Esophagus (tissue), 2 donors: ENCODE data around the gene SLC24A3. TPM values are rescaled to one million over a fixed set of nuclear protein-coding genes. Genes with fewer than 3 reads are reported as not detected.
A peak's percentile ranks its signal among the peaks of the same experiment; 100 is the strongest.

Source experiments
- H3K27ac ChIP-seq, 2 donors: one replicate each; pipeline ENCODE4 v1.5.1; 2013; ENCODE audit warnings: low read depth in 2 of 2, mild to moderate bottlenecking in 2 of 2, inconsistent platforms in 1 of 2, low read length in 1 of 2, moderate library complexity in 1 of 2
- H3K27me3 ChIP-seq, 2 donors: one replicate each; pipeline ENCODE4 v1.6.1; 2013; ENCODE audit warnings: low read length in 2 of 2, control low read depth in 1 of 2, mild to moderate bottlenecking in 1 of 2; ENCODE audit not compliant: insufficient read depth in 2 of 2, control insufficient read depth in 1 of 2
- H3K36me3 ChIP-seq, 2 donors: one replicate each; pipeline ENCODE4 v1.6.1; 2013; ENCODE audit warnings: low read length in 1 of 2; ENCODE audit not compliant: control insufficient read depth in 2 of 2, insufficient read depth in 2 of 2
- H3K4me1 ChIP-seq, 2 donors: one replicate each; pipeline ENCODE4 v1.6.1; 2013; ENCODE audit warnings: low read length in 1 of 2; ENCODE audit not compliant: control insufficient read depth in 2 of 2, insufficient read depth in 2 of 2
- H3K4me3 ChIP-seq, 2 donors: one replicate each; pipeline ENCODE4 v1.5.1; 2013; ENCODE audit warnings: low read length in 2 of 2, mild to moderate bottlenecking in 2 of 2, low read depth in 1 of 2, moderate library complexity in 1 of 2
- H3K9me3 ChIP-seq, 2 donors: one replicate each; pipeline ENCODE4 v1.6.1; 2013; ENCODE audit warnings: mild to moderate bottlenecking in 2 of 2, low read depth in 1 of 2, low read length in 1 of 2, moderate library complexity in 1 of 2; ENCODE audit not compliant: control insufficient read depth in 2 of 2, insufficient read depth in 1 of 2
- WGBS, 2 donors: extraction: QIAGEN DNeasy Blood & Tissue Kit; methylation state at CpG; one replicate each; pipeline ENCODE4 v1.1.7; 2013; 5-methylcytosine and 5-hydroxymethylcytosine counted together
- polyA plus RNA-seq, 2 donors: library from polyadenylated mRNA; stranded (reverse); fragments of 200-250 nt; gene quantifications; one replicate each; pipeline ENCODE4 v1.2.3, GENCODE V29; 2013
- donor health status: healthy with polysubstance abuse.
- donor health status: Bipolar disorder and iron deficiency.

SLC24A3 gene
- polyA plus RNA-seq, 2 donors: 6.5 to 7.3 TPM

DNA sequence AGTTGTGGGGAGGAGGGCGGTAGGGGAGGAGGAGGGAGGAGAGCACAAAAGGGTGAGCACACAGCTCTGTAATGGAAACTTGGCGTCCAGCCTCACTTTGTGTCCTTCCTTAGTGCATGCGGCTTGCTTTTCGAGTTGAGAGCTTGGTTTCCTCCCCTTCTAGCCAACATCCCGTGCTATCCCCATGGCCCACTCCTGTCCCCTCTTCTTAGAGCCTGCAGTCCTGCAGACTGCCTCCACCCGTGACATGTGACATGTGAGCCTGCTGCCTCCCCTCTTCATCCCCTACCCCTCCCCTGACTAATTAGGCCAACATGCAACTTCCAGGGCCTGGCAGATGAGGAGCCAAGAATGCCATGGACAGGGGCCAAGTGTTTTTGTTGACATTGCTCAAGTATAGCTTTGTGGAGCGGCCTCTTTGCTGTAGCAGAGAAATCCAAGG is 63.2 kb downstream of the SLC24A3 start:
- Histone ChIP-seq H3K36me3 (no peaks in the 10 kb centered on the region), H3K4me1 (peaks cover 0 to 5% of the 10 kb centered on the region in 2 donors), H3K9me3 (no peaks in the 10 kb centered on the region), H3K27ac (peak overlapping the region; percentile 40 to 47), H3K4me3 (no peak overlapping the region), H3K27me3 (no peaks in the 10 kb centered on the region)
- 26% methylated on average over 7 of the region's 7 CpGs for WGBS, 2 donors

DNA sequence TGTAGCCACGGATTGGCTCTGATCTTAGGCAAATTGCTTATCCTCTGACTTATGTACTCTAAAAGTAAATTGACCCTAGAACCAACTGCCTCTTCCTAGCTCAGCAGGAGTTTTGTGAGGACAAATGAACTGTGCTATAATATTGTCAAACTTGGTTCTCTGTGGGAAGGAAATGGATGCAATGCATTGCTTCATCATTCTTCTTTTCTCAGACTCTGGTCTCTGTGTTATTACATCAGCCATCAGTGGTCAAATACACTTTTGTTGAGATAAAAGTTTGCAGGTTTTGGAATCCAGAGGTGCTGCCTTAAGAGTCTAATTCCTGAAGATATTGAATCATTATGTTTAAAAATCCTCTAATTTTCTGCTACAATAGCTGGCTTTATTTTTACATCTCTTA is 64.9 kb downstream of the SLC24A3 start:
- Histone ChIP-seq H3K4me1 (peaks cover 0 to 5% of the 10 kb centered on the region in 2 donors), H3K36me3 (no peaks in the 10 kb centered on the region), H3K27me3 (no peaks in the 10 kb centered on the region), H3K9me3 (no peaks in the 10 kb centered on the region), H3K4me3 (no peak overlapping the region), H3K27ac (no peak overlapping the region)
- WGBS, 2 donors: 78 to 85% methylated on average over 1 of the region's 1 CpG

DNA sequence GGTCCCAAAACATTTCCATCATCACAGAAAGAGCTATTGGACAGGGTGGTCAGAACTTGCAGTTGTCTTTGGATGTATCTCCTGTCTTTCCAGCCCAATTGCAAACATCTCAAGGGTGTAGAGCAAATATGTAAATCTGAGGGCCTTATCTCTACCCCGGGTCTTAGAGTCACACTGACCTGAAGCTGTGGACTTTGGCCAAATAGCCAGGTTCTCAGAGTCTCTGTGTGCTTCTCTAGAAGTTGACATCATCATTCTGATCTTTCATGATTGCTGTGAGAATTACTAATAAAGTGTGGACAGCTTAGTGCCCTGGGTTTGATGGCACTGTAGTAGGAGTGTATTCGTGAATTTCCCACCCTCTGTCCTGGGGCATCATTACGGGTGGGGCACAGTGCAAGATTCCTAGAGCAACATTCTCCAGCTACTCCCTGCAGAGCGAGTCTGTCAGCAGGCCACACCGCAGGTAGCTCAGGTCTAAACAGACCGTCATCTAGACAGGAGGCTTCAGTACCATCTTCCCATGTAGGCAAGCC is 71.1 kb downstream of the SLC24A3 start:
- peaks cover 0 to 3% of the 10 kb centered on the region in 2 donors for H3K4me1 ChIP-seq
- no peaks in the 10 kb centered on the region for H3K9me3 ChIP-seq
- H3K4me3 ChIP-seq: no peak overlapping the region
- no peaks in the 10 kb centered on the region for H3K27me3 ChIP-seq
- no peaks in the 10 kb centered on the region for H3K36me3 ChIP-seq
- no peak overlapping the region for H3K27ac ChIP-seq
- 69 to 71% methylated on average over 6 of the region's 6 CpGs for WGBS, 2 donors

DNA sequence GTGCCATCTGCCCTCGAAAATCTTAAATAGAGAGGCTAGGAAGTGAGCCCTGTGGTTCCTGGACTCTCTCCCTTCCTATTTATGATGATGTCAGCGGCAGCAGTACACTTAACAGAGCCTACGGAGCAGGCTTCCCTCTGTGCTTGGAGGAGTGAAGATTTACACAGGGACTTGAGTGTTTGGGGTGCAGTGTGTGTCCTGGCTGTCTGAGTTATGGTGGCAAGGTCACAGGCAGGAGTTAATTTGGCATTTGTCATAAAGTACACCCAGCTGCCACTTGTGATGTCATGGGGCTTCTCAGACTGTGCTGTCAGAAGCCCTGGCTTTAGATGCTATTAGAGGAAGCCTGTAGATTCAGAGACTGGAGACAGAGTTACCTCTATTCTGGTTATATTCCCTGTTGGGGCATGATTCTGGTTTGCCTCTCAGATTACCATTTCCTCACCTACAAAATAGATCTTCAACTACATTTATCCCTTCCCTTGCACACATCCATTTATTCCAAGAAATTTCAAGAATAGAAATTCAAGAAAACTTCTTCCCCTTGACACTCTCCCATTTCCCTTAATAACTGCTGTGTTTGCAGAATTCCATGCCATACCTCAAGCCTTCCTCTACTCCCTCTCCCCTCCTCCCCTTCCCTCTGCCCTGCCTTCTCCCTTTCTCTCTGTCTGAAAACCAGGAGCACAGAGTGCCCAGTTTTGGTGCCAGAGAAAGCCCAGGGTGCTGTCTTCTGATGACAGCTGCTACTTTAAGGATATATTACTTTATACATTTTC is 72.1 kb downstream of the SLC24A3 start:
- Histone ChIP-seq H3K27ac (peak overlapping the region in 1 of 2 donors; percentile 34), H3K4me1 (peaks cover 0 to 4% of the 10 kb centered on the region in 2 donors), H3K9me3 (no peaks in the 10 kb centered on the region), H3K27me3 (no peaks in the 10 kb centered on the region), H3K4me3 (no peak overlapping the region), H3K36me3 (no peaks in the 10 kb centered on the region)
- WGBS, 2 donors: 60 to 65% methylated on average over 3 of the region's 3 CpGs

DNA sequence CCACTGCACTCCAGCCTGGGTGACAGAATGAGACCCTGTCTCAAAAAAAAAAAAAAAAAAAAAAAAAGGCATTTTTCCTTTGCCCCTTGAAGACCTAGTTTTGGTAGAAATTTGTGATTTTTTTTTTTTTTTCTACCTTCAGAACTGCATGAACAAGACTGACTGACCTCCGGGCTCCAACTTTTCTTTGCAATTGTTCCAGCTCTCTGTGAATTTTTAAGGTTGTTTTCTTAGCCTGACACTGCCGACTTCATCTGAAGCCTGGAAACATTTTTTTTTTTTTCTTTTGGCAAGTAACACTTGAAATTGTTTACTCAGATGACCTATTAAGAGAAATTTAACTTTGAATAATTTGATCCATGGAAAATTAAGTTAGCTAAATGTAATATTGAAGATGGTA is 73.0 kb downstream of the SLC24A3 start:
- Histone ChIP-seq H3K27me3 (no peaks in the 10 kb centered on the region), H3K27ac (no peak overlapping the region), H3K9me3 (no peaks in the 10 kb centered on the region), H3K36me3 (no peaks in the 10 kb centered on the region), H3K4me3 (no peak overlapping the region), H3K4me1 (peaks cover under 1 to 8% of the 10 kb centered on the region in 2 donors)
- WGBS, 2 donors: 33 to 47% methylated on average over 2 of the region's 2 CpGs

DNA sequence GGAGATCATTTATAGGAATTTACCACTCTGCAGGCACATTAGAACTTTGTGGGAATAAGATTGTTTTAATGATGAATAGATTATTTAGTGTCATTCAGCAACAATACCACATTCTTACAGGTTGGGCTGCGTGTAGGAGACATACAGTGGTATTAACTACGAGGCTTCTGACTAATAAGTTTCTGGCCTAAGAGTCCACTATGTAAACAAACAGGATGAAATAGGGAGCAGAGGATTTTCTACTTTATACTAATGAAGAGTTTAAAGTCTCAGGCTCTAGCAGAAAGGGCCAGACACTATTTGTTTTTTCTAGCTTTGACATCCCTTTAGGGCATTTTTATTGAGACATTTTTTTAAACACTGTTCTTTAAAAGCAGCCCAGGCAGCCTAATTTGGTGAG is 75.6 kb downstream of the SLC24A3 start:
- 19 to 42% methylated on average over 2 of the region's 2 CpGs for WGBS, 2 donors
- H3K27ac ChIP-seq: no peak overlapping the region
- no peaks in the 10 kb centered on the region for H3K9me3 ChIP-seq
- H3K36me3 ChIP-seq: no peaks in the 10 kb centered on the region
- H3K27me3 ChIP-seq: no peaks in the 10 kb centered on the region
- peaks cover 6 to 18% of the 10 kb centered on the region in 2 donors for H3K4me1 ChIP-seq
- no peak overlapping the region for H3K4me3 ChIP-seq

DNA sequence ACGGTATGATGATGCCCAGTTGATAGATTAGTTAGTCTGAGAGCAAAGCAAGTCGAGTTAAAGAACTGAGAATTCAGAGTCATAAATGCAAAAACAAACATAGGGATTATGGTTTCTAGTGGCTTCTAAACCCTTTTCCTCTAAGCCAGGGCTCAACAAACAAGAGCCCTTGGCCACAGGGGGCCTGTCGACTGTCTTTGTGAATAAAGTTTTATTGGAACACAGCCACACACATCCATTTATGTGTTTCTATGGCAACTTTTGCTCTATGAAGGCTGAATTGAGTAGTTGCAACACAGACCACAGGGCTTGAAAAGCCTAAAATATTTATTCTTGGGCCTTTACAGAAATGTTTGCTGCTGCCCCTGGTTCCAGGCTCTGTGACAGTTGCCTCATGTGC is 76.2 kb downstream of the SLC24A3 start:
- 28 to 45% methylated on average over 3 of the region's 3 CpGs for WGBS, 2 donors
- Histone ChIP-seq H3K4me1 (peaks cover 6 to 18% of the 10 kb centered on the region in 2 donors), H3K36me3 (no peaks in the 10 kb centered on the region), H3K4me3 (no peak overlapping the region), H3K27ac (no peak overlapping the region), H3K9me3 (no peaks in the 10 kb centered on the region), H3K27me3 (no peaks in the 10 kb centered on the region)

DNA sequence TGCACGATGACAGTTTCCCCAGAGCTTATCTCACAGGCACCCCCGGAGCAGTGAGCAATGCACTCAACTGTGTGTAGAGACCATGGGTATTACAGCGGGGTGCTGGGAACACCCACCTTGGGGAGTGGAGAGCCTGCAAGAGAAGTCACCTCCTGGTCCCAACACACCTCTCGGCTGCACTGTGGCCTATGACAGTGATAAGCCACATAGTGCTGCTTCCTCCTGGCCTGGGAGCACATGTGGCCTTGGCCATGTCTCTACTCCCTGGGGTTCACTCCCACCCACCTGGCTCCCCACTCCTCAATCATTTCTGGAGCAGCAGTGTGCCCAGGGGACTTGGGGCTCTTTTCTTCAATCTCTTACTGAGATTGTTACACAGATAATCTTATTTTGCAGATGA is 77.0 kb downstream of the SLC24A3 start:
- WGBS, 2 donors: 94 to 96% methylated on average over 4 of the region's 4 CpGs
- no peaks in the 10 kb centered on the region for H3K9me3 ChIP-seq
- H3K4me1 ChIP-seq: peaks cover 6 to 15% of the 10 kb centered on the region in 2 donors
- H3K4me3 ChIP-seq: no peak overlapping the region
- H3K27ac ChIP-seq: no peak overlapping the region
- H3K27me3 ChIP-seq: no peaks in the 10 kb centered on the region
- no peaks in the 10 kb centered on the region for H3K36me3 ChIP-seq

DNA sequence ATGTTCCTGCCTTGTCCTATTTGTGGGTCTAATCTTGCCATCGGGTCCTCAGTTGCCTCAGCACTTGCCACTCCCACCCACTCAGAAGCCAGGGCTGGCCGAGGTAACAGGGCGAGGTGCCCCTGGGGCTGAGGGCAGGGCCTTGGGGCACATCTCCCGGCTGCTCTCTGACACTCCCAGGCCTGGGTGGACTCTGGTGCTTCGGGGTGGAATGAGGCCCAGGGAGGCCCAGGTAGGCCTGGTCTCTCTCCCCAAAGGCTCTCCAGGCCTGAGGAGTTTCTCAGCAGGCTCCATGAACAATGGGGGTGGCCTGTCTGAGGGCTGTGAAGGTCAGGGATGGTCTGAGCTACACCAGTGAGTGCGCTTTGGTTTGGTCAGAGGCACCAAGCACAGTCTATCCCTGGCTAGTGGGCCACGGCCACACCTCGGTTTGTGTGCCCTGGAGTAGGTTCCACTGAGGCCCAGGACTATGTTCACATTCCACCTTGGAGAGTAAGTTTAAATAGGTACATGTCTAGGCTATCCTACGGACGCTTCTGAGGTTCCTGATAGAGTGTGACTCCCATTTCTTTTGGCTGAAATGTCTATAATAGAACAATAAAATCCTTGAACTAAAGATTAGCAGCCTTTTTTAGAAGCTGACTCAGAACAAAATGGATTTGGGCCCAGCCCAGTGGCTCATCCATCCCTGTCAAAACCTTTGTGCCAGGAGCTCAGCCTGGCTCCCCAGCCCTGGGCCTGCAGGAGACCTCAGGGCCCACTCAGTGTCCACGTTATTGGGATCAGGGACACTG is 78.8 kb downstream of the SLC24A3 start:
- no peaks in the 10 kb centered on the region for H3K36me3 ChIP-seq
- peaks cover 6 to 15% of the 10 kb centered on the region in 2 donors for H3K4me1 ChIP-seq
- peak overlapping the region; percentile 34 to 58 for H3K27ac ChIP-seq
- H3K4me3 ChIP-seq: no peak overlapping the region
- no peaks in the 10 kb centered on the region for H3K27me3 ChIP-seq
- 52 to 66% methylated on average over 11 of the region's 11 CpGs for WGBS, 2 donors
- no peaks in the 10 kb centered on the region for H3K9me3 ChIP-seq
